HepG2 (cell line): ENCODE results near the gene ADGRV1. TPM values are rescaled to one million over a fixed set of nuclear protein-coding genes. Genes with fewer than 3 reads are reported as not detected.

Experiments used
- ATF3 ChIP-seq: sonication (generic); formaldehyde crosslinking; IDR thresholded peaks from 2 replicates; pipeline ENCODE4 v1.4.0; 2020; ENCODE audit warnings: missing genetic modification reagents
- CBX5 ChIP-seq: sonication (generic); formaldehyde crosslinking; IDR thresholded peaks from 2 replicates; pipeline ENCODE4 v1.4.0; 2020; ENCODE audit warnings: missing genetic modification reagents, borderline replicate concordance
- CC2D1A ChIP-seq: sonication (generic); formaldehyde crosslinking; IDR thresholded peaks from 2 replicates; pipeline ENCODE4 v1.8.1; 2023; ENCODE audit warnings: mild to moderate bottlenecking, missing genetic modification reagents
- CENPX ChIP-seq: sonication (generic); formaldehyde crosslinking; IDR thresholded peaks from 2 replicates; pipeline ENCODE4 v1.9.0; 2021; ENCODE audit warnings: mild to moderate bottlenecking, missing genetic modification reagents, moderate library complexity
- HNRNPUL1 ChIP-seq: fragments of 200-400 bp; formaldehyde crosslinking; IDR thresholded peaks from 2 replicates; pipeline ENCODE4 v1.6.1; 2017; ENCODE audit warnings: low read depth, mild to moderate bottlenecking, low read length, moderate library complexity
- HOXA3 ChIP-seq: sonication (generic); formaldehyde crosslinking; IDR thresholded peaks from 2 replicates; pipeline ENCODE4 v1.5.0; 2020; ENCODE audit warnings: missing genetic modification reagents
- JDP2 ChIP-seq: sonication (generic); formaldehyde crosslinking; IDR thresholded peaks from 2 replicates; pipeline ENCODE4 v1.8.1; 2022; ENCODE audit warnings: missing genetic modification reagents, borderline replicate concordance
- KDM5A ChIP-seq: fragments of 200-600 bp; sonication (generic); IDR thresholded peaks from 2 replicates; pipeline ENCODE4 v1.7.0; 2018; ENCODE audit warnings: antibody characterized with exemption, mild to moderate bottlenecking, low read length, borderline replicate concordance
- MED1 ChIP-seq: sonication (generic); formaldehyde crosslinking; IDR thresholded peaks from 2 replicates; pipeline ENCODE4 v1.4.0; 2020; ENCODE audit warnings: missing genetic modification reagents
- NFE2L2 ChIP-seq: fragments of 150-350 bp; IDR thresholded peaks from 2 replicates; pipeline ENCODE4 v1.6.1; 2014; ENCODE audit warnings: low read length
- NFKB2 ChIP-seq: sonication (generic); formaldehyde crosslinking; IDR thresholded peaks from 2 replicates; pipeline ENCODE4 v1.4.0; 2020; ENCODE audit warnings: missing genetic modification reagents, borderline replicate concordance
- NRL ChIP-seq: sonication (generic); formaldehyde crosslinking; IDR thresholded peaks from 2 replicates; pipeline ENCODE4 v1.5.0; 2020; ENCODE audit warnings: missing genetic modification reagents, mild to moderate bottlenecking, moderate library complexity, borderline replicate concordance
- PHF8 ChIP-seq: sonication (generic); formaldehyde crosslinking; IDR thresholded peaks from 2 replicates; pipeline ENCODE4 v1.5.0; 2020; ENCODE audit warnings: missing genetic modification reagents
- RORA ChIP-seq: sonication (generic); formaldehyde crosslinking; IDR thresholded peaks from 2 replicates; pipeline ENCODE4 v1.5.0; 2020; ENCODE audit warnings: mild to moderate bottlenecking, missing genetic modification reagents, moderate library complexity
- SALL2 ChIP-seq: sonication (generic); formaldehyde crosslinking; IDR thresholded peaks from 2 replicates; pipeline ENCODE4 v1.8.1; 2023; ENCODE audit warnings: mild to moderate bottlenecking, missing genetic modification reagents, inconsistent platforms
- SNAPC5 ChIP-seq: sonication (generic); formaldehyde crosslinking; IDR thresholded peaks from 2 replicates; pipeline ENCODE4 v1.8.1; 2023; ENCODE audit warnings: mild to moderate bottlenecking, missing genetic modification reagents, borderline replicate concordance
- SP2 ChIP-seq: sonication (generic); formaldehyde crosslinking; IDR thresholded peaks from 2 replicates; pipeline ENCODE4 v1.5.1; 2020; ENCODE audit warnings: mild to moderate bottlenecking, missing genetic modification reagents
- STAT6 ChIP-seq: sonication (generic); formaldehyde crosslinking; IDR thresholded peaks from 2 replicates; pipeline ENCODE4 v1.4.0; 2020; ENCODE audit warnings: missing genetic modification reagents, mild to moderate bottlenecking, borderline replicate concordance
- TCF7 ChIP-seq: sonication (generic); IDR thresholded peaks from 2 replicates; pipeline ENCODE4 v1.6.1; 2016; ENCODE audit warnings: antibody characterized with exemption, low read depth
- ZFP90 ChIP-seq: sonication (generic); formaldehyde crosslinking; IDR thresholded peaks from 2 replicates; pipeline ENCODE4 v1.8.0; 2022; ENCODE audit warnings: missing genetic modification reagents, mild to moderate bottlenecking, inconsistent platforms, borderline replicate concordance
- ZMYM3 ChIP-seq: sonication (generic); formaldehyde crosslinking; IDR thresholded peaks from 2 replicates; pipeline ENCODE4 v1.5.1; 2020; ENCODE audit warnings: mild to moderate bottlenecking, missing genetic modification reagents
- ZNF12 ChIP-seq: sonication (generic); formaldehyde crosslinking; IDR thresholded peaks from 2 replicates; pipeline ENCODE4 v1.5.0; 2020; ENCODE audit warnings: missing genetic modification reagents
- ZNF124 ChIP-seq: sonication (generic); formaldehyde crosslinking; IDR thresholded peaks from 2 replicates; pipeline ENCODE4 v1.4.0; 2020; ENCODE audit warnings: missing genetic modification reagents
- ZNF235 ChIP-seq: sonication (generic); formaldehyde crosslinking; IDR thresholded peaks from 2 replicates; pipeline ENCODE4 v1.8.1; 2023; ENCODE audit warnings: mild to moderate bottlenecking, missing genetic modification reagents, borderline replicate concordance
- ZNF296 ChIP-seq: sonication (generic); formaldehyde crosslinking; conservative IDR thresholded peaks from 2 replicates; pipeline ENCODE4 v1.5.0; 2020; ENCODE audit warnings: mild to moderate bottlenecking, missing genetic modification reagents
- ZNF382 ChIP-seq: sonication (generic); formaldehyde crosslinking; IDR thresholded peaks from 2 replicates; pipeline ENCODE4 v1.5.0; 2020; ENCODE audit warnings: missing genetic modification reagents, mild to moderate bottlenecking, borderline replicate concordance
- ZNF616 ChIP-seq: sonication (generic); formaldehyde crosslinking; IDR thresholded peaks from 2 replicates; pipeline ENCODE4 v1.5.0; 2020; ENCODE audit warnings: low read depth, mild to moderate bottlenecking, missing genetic modification reagents
- ZNF740 ChIP-seq: sonication (generic); formaldehyde crosslinking; IDR thresholded peaks from 2 replicates; pipeline ENCODE4 v1.4.0; 2020; ENCODE audit warnings: missing genetic modification reagents
- ZNF784 ChIP-seq: sonication (generic); formaldehyde crosslinking; IDR thresholded peaks from 2 replicates; pipeline ENCODE4 v1.5.1; 2020; ENCODE audit warnings: missing genetic modification reagents, mild to moderate bottlenecking, borderline replicate concordance
- polyA plus RNA-seq, 8 experiments: library from polyadenylated mRNA; depleted of rRNA in 3 of 8; stranded (reverse) in 7 of 8; unstranded in 1 of 8; fragments of >200 nt; fragmentation: Illumina TruSeq in 4 of 8; extraction: Trizol in 4 of 8; gene quantifications; 2 replicates each; pipeline versions ENCODE4 v1.2.1 to v1.2.3, GENCODE V29; 2011 to 2016; ENCODE audit warnings: low read depth in 4 of 8, missing spikeins in 1 of 8, mixed read lengths in 1 of 8; ENCODE audit not compliant: insufficient read depth in 1 of 8
- total RNA-seq, 5 experiments: library from RNA; depleted of rRNA; stranded (reverse); fragments of >200 nt; fragmentation: Illumina TruSeq; extraction: Trizol; gene quantifications; 2 replicates each; pipeline ENCODE4 v1.2.3, GENCODE V29; 2016; ENCODE audit warnings: low read depth in 1 of 5

ADGRV1 gene
- total and polyA plus RNA-seq, 2 of the 13 experiments (the other 11 are each of a cell fraction or from before 2014, with no cell fraction given), result 1.7 to 3.9 TPM

GRCh38 chr5:90899014-90899604 lies 340.5 kb downstream of the ADGRV1 start (continued):
- no peak for TF ChIP-seq KDM5A
- TF ChIP-seq NFE2L2, result no peak
- TF ChIP-seq RORA (CRISPR knock-in tag), result no peak
- TF ChIP-seq HNRNPUL1, result 0 out of 2 replicates have a peak, but pooled peaks have one; percentile 28
- no peak for TF ChIP-seq ZFP90 (CRISPR knock-in tag)
- TF ChIP-seq MED1, result peak; percentile 54
- TF ChIP-seq NFKB2 (CRISPR knock-in tag), result no peak
- TF ChIP-seq NRL, result no peak
- TF ChIP-seq ZNF740 (CRISPR knock-in tag), result no peak
- no peak for TF ChIP-seq SALL2 (CRISPR knock-in tag)
- no peak for TF ChIP-seq ZNF296 (CRISPR knock-in tag)
- TF ChIP-seq ZNF616 (CRISPR knock-in tag), result no peak
- TF ChIP-seq SNAPC5 (CRISPR knock-in tag), result no peak
- TF ChIP-seq ZNF235 (CRISPR knock-in tag), result no peak
- TF ChIP-seq ZMYM3 (CRISPR knock-in tag), result no peak
- TF ChIP-seq CENPX, result no peak
- no peak for TF ChIP-seq ATF3 (CRISPR knock-in tag)
- TF ChIP-seq CBX5 (CRISPR knock-in tag), result no peak
- 0 out of 2 replicates have a peak, but pooled peaks have one; percentile 56 for TF ChIP-seq STAT6
- TF ChIP-seq ZNF382 (CRISPR knock-in tag), result no peak
- TF ChIP-seq HOXA3 (CRISPR knock-in tag), result no peak
- no peak for TF ChIP-seq CC2D1A
- no peak for TF ChIP-seq JDP2 (CRISPR knock-in tag)
- TF ChIP-seq TCF7, result no peak
- peak; percentile 65; the same call in 1 of the 2 replicates for TF ChIP-seq ZNF784 (CRISPR knock-in tag)
- no peak for TF ChIP-seq PHF8 (CRISPR knock-in tag)
- TF ChIP-seq ZNF12 (CRISPR knock-in tag), result peak; percentile 13; the same call in 1 of the 2 replicates
- no peak for TF ChIP-seq SP2 (CRISPR knock-in tag)
- 0 out of 2 replicates have a peak, but pooled peaks have one; percentile 22 for TF ChIP-seq ZNF124
